GM18508 (cell line): ENCODE measurements around the gene CPAMD8.
"Not testable (repeated sequence)": the region's sequence is repeated elsewhere in the genome, so short reads cannot be mapped to it uniquely, and the experiment has no call there.

ENCODE experiments used
- ATAC-seq: cut with Tn5 transposase; IDR thresholded peaks from one replicate; pipeline ENCODE4 v1.9.1; 2021; ENCODE audit warnings: moderate number of reproducible peaks; ENCODE audit not compliant: insufficient read depth, unreplicated experiment

The CPAMD8 gene

GRCh38 chr19:16951529-16951928, 75.1 kb downstream of the CPAMD8 start:
- no peak for ATAC-seq

GRCh38 chr19:16949496-16950023, 77.0 kb downstream of the CPAMD8 start:
- ATAC-seq, result no peak

GRCh38 chr19:16946951-16947940, 79.4 kb downstream of the CPAMD8 start:
- ATAC-seq, result no peak

- ATAC-seq, result no peak
These were observed 80.7 kb downstream of the CPAMD8 start for GRCh38 chr19:16945762-16946465.

- no peak for ATAC-seq
These were observed 81.3 kb downstream of the CPAMD8 start for GRCh38 chr19:16945364-16945714.

DNA sequence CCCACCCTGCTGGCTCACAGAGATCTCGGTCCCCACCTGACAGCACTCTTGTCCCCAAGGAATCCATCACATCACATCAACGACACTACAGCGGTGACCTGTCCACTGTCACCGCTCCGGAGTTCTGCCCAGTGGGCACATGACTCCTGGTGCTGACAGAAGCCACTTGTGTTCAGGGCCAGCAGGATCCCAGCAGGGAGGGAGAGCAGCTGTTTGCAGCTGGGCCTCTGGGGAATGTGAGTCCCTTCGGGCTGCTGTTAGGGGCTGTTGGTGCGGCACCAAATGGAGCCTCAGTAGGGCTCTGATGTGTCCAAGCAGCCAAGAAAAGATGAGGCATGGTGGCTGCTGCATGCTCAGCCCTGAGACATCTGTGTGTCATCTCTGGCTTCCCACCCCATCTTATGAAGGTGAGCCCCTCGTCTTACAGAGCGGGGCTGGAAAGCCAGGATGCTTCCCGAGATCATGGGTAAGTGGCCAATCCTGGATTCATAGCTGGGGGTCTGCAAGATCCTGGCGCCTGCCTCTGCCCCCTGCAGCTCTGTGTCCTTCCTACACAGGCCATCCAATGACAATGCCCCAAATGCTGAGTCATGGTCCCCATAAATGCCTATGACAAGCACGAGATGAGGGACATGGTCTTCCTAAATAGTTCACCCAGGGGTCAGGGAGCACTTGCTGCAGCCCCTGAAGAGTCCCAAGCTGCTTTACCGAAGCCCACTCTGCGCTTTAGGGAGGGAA, 81.8 kb downstream of the CPAMD8 start:
- no peak for ATAC-seq

- no peak for ATAC-seq
These were observed 82.5 kb downstream of the CPAMD8 start for GRCh38 chr19:16943942-16944625.

GRCh38 chr19:16943090-16943489, 83.5 kb downstream of the CPAMD8 start:
- ATAC-seq, result not testable (repeated sequence)

GRCh38 chr19:16942583-16942982, 84.0 kb downstream of the CPAMD8 start:
- no peak for ATAC-seq

- ATAC-seq, result no peak
These were observed 86.0 kb downstream of the CPAMD8 start for GRCh38 chr19:16940626-16941025.

- ATAC-seq, result not testable (repeated sequence)
These were observed 86.5 kb downstream of the CPAMD8 start for GRCh38 chr19:16940063-16940462.

- ATAC-seq, result no peak
These were observed 88.4 kb downstream of the CPAMD8 start for GRCh38 chr19:16938211-16938610.

DNA sequence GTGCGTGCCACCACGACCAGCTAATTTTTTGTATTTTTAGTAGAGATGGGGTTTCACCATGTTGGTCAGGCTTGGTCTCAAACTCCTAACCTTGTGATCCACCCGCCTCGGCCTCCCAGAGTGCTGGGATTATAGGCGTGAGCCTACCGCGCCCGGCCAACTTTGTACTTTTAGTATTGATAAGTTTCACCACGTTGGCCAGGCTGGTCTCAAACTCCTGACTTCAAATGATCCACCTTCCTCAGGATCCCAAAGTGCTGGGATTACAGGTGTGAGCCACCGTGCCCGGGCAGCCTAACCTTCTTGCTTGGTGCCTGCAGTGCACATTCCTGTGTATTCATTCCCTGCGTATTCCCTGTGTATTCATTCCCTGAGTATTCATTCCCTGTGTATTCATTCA, 88.8 kb downstream of the CPAMD8 start:
- ATAC-seq, result not testable (repeated sequence)

GRCh38 chr19:16936901-16937300, 89.7 kb downstream of the CPAMD8 start:
- no peak for ATAC-seq

- ATAC-seq, result no peak
These were observed 92.1 kb downstream of the CPAMD8 start for GRCh38 chr19:16934489-16934888.

DNA sequence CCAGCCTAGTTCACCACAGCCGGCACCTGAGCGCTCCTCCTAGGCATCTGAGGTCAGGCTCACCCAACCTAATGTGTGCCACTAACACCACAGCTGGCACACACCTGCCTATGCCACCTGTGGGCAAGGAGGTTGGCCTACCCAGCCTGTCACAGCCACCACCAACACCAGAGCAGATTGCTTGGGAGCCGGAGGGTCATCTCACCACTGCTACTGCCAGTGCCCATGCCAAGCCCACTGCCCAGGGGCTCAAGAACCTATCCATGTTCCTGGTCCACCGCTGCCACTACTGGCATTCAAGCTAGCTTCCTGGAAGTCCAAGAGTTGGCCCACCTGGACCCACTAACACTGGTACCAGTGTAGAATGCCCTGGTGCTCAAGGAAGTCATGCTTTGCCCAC, 95.3 kb downstream of the CPAMD8 start:
- no peak for ATAC-seq

GRCh38 chr19:16930753-16931152, 95.9 kb downstream of the CPAMD8 start:
- no peak for ATAC-seq

GRCh38 chr19:16928916-16929315, 97.7 kb downstream of the CPAMD8 start:
- no peak for ATAC-seq

DNA sequence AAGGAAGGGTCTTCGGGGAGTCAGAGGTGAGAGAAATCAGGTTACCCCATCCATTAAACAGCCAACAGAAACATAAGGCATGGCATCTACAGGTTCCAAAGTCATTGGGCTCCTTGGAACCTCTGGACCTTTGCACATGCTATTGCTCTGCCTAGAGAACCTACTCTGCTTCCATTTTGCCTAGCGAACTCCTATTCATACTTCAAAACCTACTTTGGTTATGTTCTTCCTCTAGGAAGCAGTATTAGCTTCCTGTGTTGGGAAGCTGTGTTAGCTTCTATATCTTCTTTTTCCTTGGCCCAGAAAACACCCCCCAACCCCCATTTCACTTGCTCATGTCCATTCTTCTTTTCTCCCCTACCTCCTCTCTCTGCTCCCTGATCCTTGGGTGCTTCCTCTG, 98.3 kb downstream of the CPAMD8 start:
- ATAC-seq, result no peak

DNA sequence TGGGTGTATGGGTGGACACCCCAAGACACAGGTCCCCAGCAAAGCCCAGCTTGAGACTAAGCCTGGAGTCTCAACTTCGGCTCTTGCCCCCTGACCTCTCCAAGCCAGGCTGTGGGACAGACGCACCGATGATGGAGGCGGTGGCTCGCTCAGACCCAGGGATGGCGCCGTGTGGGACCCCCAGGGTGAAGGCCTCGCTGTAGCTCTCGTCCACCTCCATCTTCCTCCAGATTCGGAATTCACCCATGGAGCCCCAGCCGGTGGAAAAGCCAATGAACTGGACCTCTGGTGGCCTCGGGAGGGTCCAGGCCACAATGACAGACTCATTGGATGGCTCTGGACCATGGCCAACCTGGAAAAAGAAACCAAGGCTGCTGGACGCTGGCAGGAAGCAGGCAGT, 98.7 kb downstream of the CPAMD8 start:
- no peak for ATAC-seq
